Bronchial epithelial cell (primary cell): Measurements from ENCODE around the gene PPP2R3A. TPM values are rescaled to one million over a fixed set of nuclear protein-coding genes. Genes with fewer than 3 reads are reported as not detected.
"Not testable (repeated sequence)": the region's sequence is repeated elsewhere in the genome, so short reads cannot be mapped to it uniquely, and the experiment has no call there.

Experiments used
- DNase-seq: peaks from one replicate; pipeline ENCODE4 v3.0.0-alpha.2; 2010; ENCODE audit warnings: low read depth
- FAIRE-seq: peaks from 2 replicates; lab custom pipeline; 2011; peaks lifted over from hg19 to GRCh38; lab: Jason Lieb, UNC
- H3K27me3 ChIP-seq: 2 replicates; pipeline ENCODE4 v1.5.1; 2011; ENCODE audit warnings: low read length; ENCODE audit not compliant: control insufficient read depth, insufficient read depth
- H3K36me3 ChIP-seq: 2 replicates; pipeline ENCODE4 v1.5.1; 2011; ENCODE audit warnings: low read length; ENCODE audit not compliant: control insufficient read depth, insufficient read depth
- H3K4me3 ChIP-seq: 2 replicates; pipeline ENCODE4 v1.5.1; 2011; ENCODE audit warnings: mild to moderate bottlenecking, low read depth, low read length, control low read depth
- total RNA-seq: library from RNA; depleted of rRNA; stranded (reverse); fragments of >200 nt; gene quantifications from 2 replicates; pipeline ENCODE4 v1.2.1, GENCODE V29; 2014
- TF ChIP-seq, protein P1 (sequence below): IDR thresholded peaks from 2 replicates; pipeline ENCODE4 v1.5.1; 2011; ENCODE audit warnings: mild to moderate bottlenecking, moderate library complexity, low read length, control low read depth, inconsistent platforms; ENCODE audit not compliant: insufficient read depth, severe bottlenecking

Gene PPP2R3A
- total RNA-seq, 1 donor from 2014 or later, result 4.2 TPM

DNA sequence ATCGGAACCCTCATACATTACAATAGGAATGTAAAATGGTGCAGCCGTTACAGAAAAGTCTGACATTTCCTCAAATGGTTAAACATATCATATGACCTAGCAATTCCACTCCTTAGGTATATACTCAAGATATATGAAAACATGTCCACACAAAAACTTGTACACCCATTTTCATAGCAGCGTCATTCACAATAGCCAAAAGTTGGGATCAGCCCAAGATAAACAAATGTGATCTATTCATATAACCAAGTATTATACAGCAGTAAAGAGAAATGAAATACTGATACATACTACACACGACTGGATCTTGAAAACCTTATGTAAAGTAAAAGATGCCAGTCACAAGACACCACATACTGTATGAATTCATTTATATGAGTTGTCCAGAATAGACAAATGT lies 128.2 kb downstream of the PPP2R3A start:
- FAIRE-seq, result no peak
- Histone ChIP-seq H3K4me3 (no peak overlapping the region), H3K27me3 (no peaks in the 10 kb centered on the region), H3K36me3 (peaks cover 2% of the 10 kb centered on the region)
- TF ChIP-seq, protein P1, sequence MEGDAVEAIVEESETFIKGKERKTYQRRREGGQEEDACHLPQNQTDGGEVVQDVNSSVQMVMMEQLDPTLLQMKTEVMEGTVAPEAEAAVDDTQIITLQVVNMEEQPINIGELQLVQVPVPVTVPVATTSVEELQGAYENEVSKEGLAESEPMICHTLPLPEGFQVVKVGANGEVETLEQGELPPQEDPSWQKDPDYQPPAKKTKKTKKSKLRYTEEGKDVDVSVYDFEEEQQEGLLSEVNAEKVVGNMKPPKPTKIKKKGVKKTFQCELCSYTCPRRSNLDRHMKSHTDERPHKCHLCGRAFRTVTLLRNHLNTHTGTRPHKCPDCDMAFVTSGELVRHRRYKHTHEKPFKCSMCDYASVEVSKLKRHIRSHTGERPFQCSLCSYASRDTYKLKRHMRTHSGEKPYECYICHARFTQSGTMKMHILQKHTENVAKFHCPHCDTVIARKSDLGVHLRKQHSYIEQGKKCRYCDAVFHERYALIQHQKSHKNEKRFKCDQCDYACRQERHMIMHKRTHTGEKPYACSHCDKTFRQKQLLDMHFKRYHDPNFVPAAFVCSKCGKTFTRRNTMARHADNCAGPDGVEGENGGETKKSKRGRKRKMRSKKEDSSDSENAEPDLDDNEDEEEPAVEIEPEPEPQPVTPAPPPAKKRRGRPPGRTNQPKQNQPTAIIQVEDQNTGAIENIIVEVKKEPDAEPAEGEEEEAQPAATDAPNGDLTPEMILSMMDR, result no peak
- DNase-seq, result peak; percentile 64

DNA sequence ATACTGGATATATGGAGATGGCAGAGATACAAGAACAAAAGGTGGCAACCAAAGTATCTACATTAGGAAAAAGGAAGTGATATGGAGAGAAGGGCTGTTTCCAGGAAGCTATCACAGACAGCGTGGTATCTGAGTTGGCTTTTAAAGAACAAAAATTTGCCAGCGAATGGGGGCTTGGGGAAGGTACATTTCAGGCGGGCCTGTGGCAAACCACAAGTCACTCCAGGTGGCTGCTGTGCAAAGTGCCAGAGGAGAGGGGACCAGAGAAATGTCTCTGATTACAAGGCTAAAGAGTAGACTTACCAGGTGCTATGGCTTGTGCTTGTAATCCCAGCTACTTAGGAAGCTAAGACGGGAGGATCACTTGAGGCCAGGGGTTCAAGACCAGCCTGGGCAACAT lies 139.5 kb downstream of the PPP2R3A start:
- no peak overlapping the region for H3K4me3 ChIP-seq
- FAIRE-seq (no peak), DNase-seq (no peak)
- H3K36me3 ChIP-seq, result no peaks in the 10 kb centered on the region
- no peaks in the 10 kb centered on the region for H3K27me3 ChIP-seq
- TF ChIP-seq, protein P1, result no peak

- Histone ChIP-seq H3K4me3 (no peak overlapping the region), H3K36me3 (no peaks in the 10 kb centered on the region), H3K27me3 (no peaks in the 10 kb centered on the region)
- FAIRE-seq, result no peak
- no peak for DNase-seq
- TF ChIP-seq, protein P1, result no peak
Measured at GRCh38 chr3:136106101-136106500, 140.6 kb downstream of the PPP2R3A start.

DNA sequence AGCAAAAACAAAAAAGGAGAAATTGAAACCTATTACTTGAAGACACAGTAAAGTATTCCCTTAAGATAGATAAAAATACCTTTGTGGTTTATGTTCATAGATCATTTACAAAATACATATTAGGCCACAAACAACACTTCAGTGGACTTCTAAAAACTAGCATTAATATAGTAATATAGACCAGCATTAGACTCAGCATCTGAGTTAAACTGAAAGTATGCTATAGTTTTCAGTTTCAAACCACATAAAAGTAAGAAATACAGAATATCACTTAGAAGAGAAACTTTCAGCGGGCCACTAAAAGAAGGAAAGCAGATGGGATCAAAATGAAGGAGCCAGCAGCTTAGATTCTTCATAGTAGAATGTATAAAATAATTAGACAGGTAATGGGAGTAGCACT lies 144.0 kb downstream of the PPP2R3A start:
- H3K27me3 ChIP-seq, result no peaks in the 10 kb centered on the region
- DNase-seq, result no peak
- FAIRE-seq, result no peak
- H3K4me3 ChIP-seq, result no peak overlapping the region
- TF ChIP-seq, protein P1, result no peak
- H3K36me3 ChIP-seq, result no peaks in the 10 kb centered on the region

- no peaks in the 10 kb centered on the region for H3K36me3 ChIP-seq
- TF ChIP-seq, protein P1, result no peak
- no peak overlapping the region for H3K4me3 ChIP-seq
- H3K27me3 ChIP-seq, result no peaks in the 10 kb centered on the region
- DNase-seq (no peak), FAIRE-seq (no peak)
Measured at GRCh38 chr3:136110481-136110880, 145.0 kb downstream of the PPP2R3A start.

GRCh38 chr3:136114421-136114820 lies 148.9 kb downstream of the PPP2R3A start:
- DNase-seq (no peak), FAIRE-seq (no peak)
- TF ChIP-seq, protein P1, result no peak
- H3K27me3 ChIP-seq, result no peaks in the 10 kb centered on the region
- no peaks in the 10 kb centered on the region for H3K36me3 ChIP-seq
- H3K4me3 ChIP-seq, result no peak overlapping the region

- FAIRE-seq, DNase-seq, H3K27me3 ChIP-seq: not testable (repeated sequence)
Measured at GRCh38 chr3:136119332-136119731, 153.8 kb downstream of the PPP2R3A start.

GRCh38 chr3:136119783-136120182 lies 154.3 kb downstream of the PPP2R3A start:
- not testable (repeated sequence) for H3K4me3 ChIP-seq, FAIRE-seq, DNase-seq, H3K27me3 ChIP-seq, H3K36me3 ChIP-seq

More at GRCh38 chr3:136119332-136119731, 153.8 kb downstream of the PPP2R3A start:
- H3K36me3 ChIP-seq, H3K4me3 ChIP-seq: not testable (repeated sequence)
